ENCODE results near the gene TBC1D3B.
"Not testable (repeated sequence)": the region's sequence is repeated elsewhere in the genome, so short reads cannot be mapped to it uniquely, and the experiment has no call there.

TBC1D3B gene

GRCh38 chr17:36176536-36176935 is at the start of gene TBC1D3B:
TSS of gene TBC1D3B (minus strand) at chr17:36176636. CDS start at chr17:36175050, 1,586 bp downstream.
- POLR2A ChIA-PET (ENCODE audit: low non-redundant PET); DNase-seq (ENCODE audit: low spot score); H3K27ac ChIP-seq; CTCF ChIA-PET: not testable (repeated sequence)

- POLR2A ChIA-PET (ENCODE audit: low non-redundant PET); H3K27ac ChIP-seq; DNase-seq (ENCODE audit: low spot score); CTCF ChIA-PET: not testable (repeated sequence)
These were observed 46.5 kb upstream of the TBC1D3B start for GRCh38 chr17:36222967-36223366.

GRCh38 chr17:36221581-36222100 is 45.2 kb upstream of the TBC1D3B start:
- DNase-seq (ENCODE audit: low spot score); H3K27ac ChIP-seq; CTCF ChIA-PET; POLR2A ChIA-PET (ENCODE audit: low non-redundant PET): not testable (repeated sequence)

GRCh38 chr17:36220737-36221580 is 44.5 kb upstream of the TBC1D3B start:
- CTCF ChIA-PET; POLR2A ChIA-PET (ENCODE audit: low non-redundant PET); H3K27ac ChIP-seq; DNase-seq (ENCODE audit: low spot score): not testable (repeated sequence)

GRCh38 chr17:36219556-36219955 is 43.1 kb upstream of the TBC1D3B start:
- DNase-seq (ENCODE audit: low spot score); POLR2A ChIA-PET (ENCODE audit: low non-redundant PET); H3K27ac ChIP-seq; CTCF ChIA-PET: not testable (repeated sequence)

- CTCF ChIA-PET, result interaction anchor here (0.6 to 0.7 kb wide), 2 partner anchors 267 to 314 kb away, joined by 4 to 7 read pairs; no protein-coding TSS in a partner anchor
- H3K27ac ChIP-seq; DNase-seq (ENCODE audit: low spot score); POLR2A ChIA-PET (ENCODE audit: low non-redundant PET): not testable (repeated sequence)
These were observed 39.2 kb upstream of the TBC1D3B start for GRCh38 chr17:36215406-36216308.

- no peak for TF ChIP-seq CTCF (conservative IDR thresholded peaks at IDR 0.05; ENCODE audit: low read depth)
- POLR2A ChIA-PET (ENCODE audit: low non-redundant PET), result no interaction called here
These were observed 38.5 kb upstream of the TBC1D3B start for GRCh38 chr17:36214918-36215317.

GRCh38 chr17:36213695-36214094 is 37.3 kb upstream of the TBC1D3B start:
- H3K27ac ChIP-seq, result no peak overlapping the region
- ChIA-PET POLR2A (ENCODE audit: low non-redundant PET) (no interaction called here), CTCF (no interaction called here)
- no peak for TF ChIP-seq CTCF (conservative IDR thresholded peaks at IDR 0.05; ENCODE audit: low read depth)
- no peak for DNase-seq (ENCODE audit: low spot score)

More at GRCh38 chr17:36214918-36215317, 38.5 kb upstream of the TBC1D3B start:
- CTCF ChIA-PET, result no interaction called here
- no peak for DNase-seq (ENCODE audit: low spot score)
- H3K27ac ChIP-seq, result no peak overlapping the region

- ChIA-PET POLR2A (ENCODE audit: low non-redundant PET) (no interaction called here), CTCF (no interaction called here)
- no peak overlapping the region for H3K27ac ChIP-seq
- no peak for DNase-seq (ENCODE audit: low spot score)
- TF ChIP-seq CTCF (conservative IDR thresholded peaks at IDR 0.05; ENCODE audit: low read depth), result no peak
These were observed 36.5 kb upstream of the TBC1D3B start for GRCh38 chr17:36212966-36213365.
